ENCODE results near the gene SFXN1. TPM values are rescaled to one million over a fixed set of nuclear protein-coding genes. Genes with fewer than 3 reads are reported as not detected.

The SFXN1 gene
- total and polyA plus RNA-seq, 2 of the 4 experiments (the other 2 are of a cell fraction) = 131 to 410 TPM

DNA sequence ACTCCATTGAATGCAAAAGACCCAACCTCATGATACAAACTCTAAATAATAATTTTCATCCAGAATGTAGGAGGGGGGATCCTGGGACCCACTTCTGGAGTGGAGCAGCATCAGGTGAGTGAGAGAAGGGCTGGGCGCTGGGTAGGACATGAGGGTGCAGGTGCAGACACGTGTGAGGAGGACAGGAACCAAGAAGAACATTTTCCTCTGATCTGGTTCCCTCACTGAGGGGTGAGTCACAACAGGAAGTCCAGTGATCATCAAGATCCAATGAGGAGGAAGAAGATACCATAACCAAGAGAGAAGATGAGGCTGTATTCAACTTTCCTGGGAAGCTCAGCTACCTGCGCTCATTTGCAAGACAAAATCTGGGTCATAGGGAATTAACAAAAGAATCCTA lies 57.4 kb downstream of the SFXN1 start:
- H2AK5ac ChIP-seq (ENCODE audit: low read depth, low read length) = no peak overlapping the region
- no peak for ATAC-seq (ENCODE audit: low read depth)
- H2BK20ac ChIP-seq (ENCODE audit: low read depth, low read length) = no peak overlapping the region

More for the DNA sequence above, 57.4 kb downstream of the SFXN1 start:
- Histone ChIP-seq H3K14ac (replicated peaks; ENCODE audit: low read depth, low read length) (no peak overlapping the region), H3K79me1 (ENCODE audit: low read depth in 1 of 2, low read length in 2 of 2) (no peaks in the 10 kb centered on the region), H4K5ac (ENCODE audit: low read depth, low read length) (no peak overlapping the region), H3K9ac (ENCODE audit: low read depth, low read length) (no peak overlapping the region), H2BK120ac (ENCODE audit: low read depth, low read length) (no peak overlapping the region), H2BK5ac (ENCODE audit: low read depth, low read length, poor library complexity, severe bottlenecking) (no peak overlapping the region), H4K91ac (ENCODE audit: insufficient read depth, low read depth, low read length) (no peak overlapping the region), H3K27ac (ENCODE audit: insufficient read depth, low read length) (no peak overlapping the region), H3K18ac (ENCODE audit: low read depth, low read length) (no peak overlapping the region), H4K20me1 (ENCODE audit: insufficient read depth, low read length) (no peaks in the 10 kb centered on the region), H3K9me3 (ENCODE audit: control insufficient read depth, insufficient read depth, low read length) (no peaks in the 10 kb centered on the region), H2AK9ac (replicated peaks; ENCODE audit: low read depth, low read length, poor library complexity) (no peak overlapping the region), H3K4me3 (ENCODE audit: insufficient read depth, low read depth, low read length) (no peak overlapping the region), H3K23ac (ENCODE audit: low read depth, low read length) (no peak overlapping the region), H2AFZ (replicated peaks; ENCODE audit: low read length, poor library complexity) (no peak overlapping the region), H3K36me3 (ENCODE audit: control insufficient read depth, insufficient read depth, low read length) (no peaks in the 10 kb centered on the region), H3K27me3 (ENCODE audit: control insufficient read depth, insufficient read depth, low read length) (peaks cover 4% of the 10 kb centered on the region), H3K4me2 (ENCODE audit: low read depth, low read length) (no peak overlapping the region), H3K56ac (ENCODE audit: extremely low read depth, insufficient read depth, low read length) (no peak overlapping the region), H3K4me1 (ENCODE audit: control insufficient read depth, insufficient read depth, low read length) (no peaks in the 10 kb centered on the region), H3K4ac (ENCODE audit: low read depth, low read length) (no peak overlapping the region), H4K8ac (ENCODE audit: low read depth in 2 of 2, low read length in 2 of 2) (no peak overlapping the region), H2BK15ac (ENCODE audit: low read depth, low read length) (no peak overlapping the region), H3K9me1 (ENCODE audit: insufficient read depth, low read length) (no peaks in the 10 kb centered on the region)
- BruUV-seq (replicated peaks) = no TSS peak
- in situ Hi-C loops (cut with MboI; ENCODE audit: low sequenced_read_pairs) = no loop called here
- ChIA-PET POLR2A (ENCODE audit: unreplicated experiment) (no interaction called here), CTCF (no interaction called here)
- intact Hi-C loops (cut with micrococcal nuclease) = no loop called here
- DNase-seq = no peak
- TF ChIP-seq MXI1 (IDR thresholded peaks at IDR 0.05; ENCODE audit: borderline replicate concordance, low read depth, low read length) (no peak), CEBPB (IDR thresholded peaks at IDR 0.05; ENCODE audit: low read depth, low read length) (no peak), CHD1 (IDR thresholded peaks at IDR 0.05; ENCODE audit: low read depth, low read length) (no peak), RFX5 (IDR thresholded peaks at IDR 0.05; ENCODE audit: low read depth, low read length) (no peak)
- TF ChIP-seq, protein P1, sequence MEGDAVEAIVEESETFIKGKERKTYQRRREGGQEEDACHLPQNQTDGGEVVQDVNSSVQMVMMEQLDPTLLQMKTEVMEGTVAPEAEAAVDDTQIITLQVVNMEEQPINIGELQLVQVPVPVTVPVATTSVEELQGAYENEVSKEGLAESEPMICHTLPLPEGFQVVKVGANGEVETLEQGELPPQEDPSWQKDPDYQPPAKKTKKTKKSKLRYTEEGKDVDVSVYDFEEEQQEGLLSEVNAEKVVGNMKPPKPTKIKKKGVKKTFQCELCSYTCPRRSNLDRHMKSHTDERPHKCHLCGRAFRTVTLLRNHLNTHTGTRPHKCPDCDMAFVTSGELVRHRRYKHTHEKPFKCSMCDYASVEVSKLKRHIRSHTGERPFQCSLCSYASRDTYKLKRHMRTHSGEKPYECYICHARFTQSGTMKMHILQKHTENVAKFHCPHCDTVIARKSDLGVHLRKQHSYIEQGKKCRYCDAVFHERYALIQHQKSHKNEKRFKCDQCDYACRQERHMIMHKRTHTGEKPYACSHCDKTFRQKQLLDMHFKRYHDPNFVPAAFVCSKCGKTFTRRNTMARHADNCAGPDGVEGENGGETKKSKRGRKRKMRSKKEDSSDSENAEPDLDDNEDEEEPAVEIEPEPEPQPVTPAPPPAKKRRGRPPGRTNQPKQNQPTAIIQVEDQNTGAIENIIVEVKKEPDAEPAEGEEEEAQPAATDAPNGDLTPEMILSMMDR (conservative IDR thresholded peaks at IDR 0.05; ENCODE audit: low read depth, low read length) = no peak
- dilution Hi-C loops (cut with HindIII; ENCODE audit: low sequenced_read_pairs, unreplicated experiment) = no loop called here
- 100% methylated on average over 1 of the region's 3 CpGs; no CpG with 5 or more reads in 1 of the 2 experiments for WGBS, 2 experiments (ENCODE audit: extremely low coverage in 2 of 2, insufficient read length in 1 of 2)
